Heart left ventricle (tissue), 13 donors: ENCODE data around the gene EXD3.

Source experiments
- CTCF ChIP-seq, 12 donors: fragments of 200-600 bp; sonication (generic) in 4 of 12; IDR thresholded peaks; one replicate each; pipeline versions ENCODE4 v1.5.0 to v1.8.0; 2018 to 2022; ENCODE audit warnings: antibody characterized with exemption in 12 of 12, mild to moderate bottlenecking in 5 of 12
- POLR2A ChIP-seq, 2 donors: fragments of 450-650 bp; IDR thresholded peaks; one replicate each; pipeline ENCODE4 v1.6.1; 2017; ENCODE audit warnings: antibody characterized with exemption in 2 of 2, mild to moderate bottlenecking in 2 of 2, moderate library complexity in 2 of 2
- donor health status: ischemic (EF 13 %, LVEDD 7.1; RV severe dilation, severe dysfunction).
- donor health status: DM: no; HTN: yes; CAD: no.
- donor health status: DM: no; HTN: no; CAD: no.
- donor health status: ischemic (EF 25% LVEDD 6.9; RV normal size, moderate dysfunction).
- donor health status: ischemic (EF 25% LVEDD 5.7; RV mildly dilated, moderate dysfunction).
- donor health status: ischemic (EF 35%, LVEDD 5.7; RV mildly dilated, moderate dysfunction).
- donor health status: nonischemic (EF 11% LVEDD 7.7; RV severe dilation, severe dysfunction).
- donor health status: DM: yes; HTN: yes; CAD: no.
- donor health status: PGD.
- donor health status: ischemic (EF 29% LVEDD 5.4; RV normal size, mild dysfunction).
- donor health status: nonischemic (EF 23%, LVEDD 6.1; RV moderate dilation, normal function).

GRCh38 chr9:137300567-137301080 is 122.3 kb downstream of the EXD3 start:
- TF ChIP-seq CTCF (IDR thresholded peaks at IDR 0.05) (no peak), POLR2A (IDR thresholded peaks at IDR 0.05) (no peak)
